ENCODE measurements around the gene ZNF445.

DNA sequence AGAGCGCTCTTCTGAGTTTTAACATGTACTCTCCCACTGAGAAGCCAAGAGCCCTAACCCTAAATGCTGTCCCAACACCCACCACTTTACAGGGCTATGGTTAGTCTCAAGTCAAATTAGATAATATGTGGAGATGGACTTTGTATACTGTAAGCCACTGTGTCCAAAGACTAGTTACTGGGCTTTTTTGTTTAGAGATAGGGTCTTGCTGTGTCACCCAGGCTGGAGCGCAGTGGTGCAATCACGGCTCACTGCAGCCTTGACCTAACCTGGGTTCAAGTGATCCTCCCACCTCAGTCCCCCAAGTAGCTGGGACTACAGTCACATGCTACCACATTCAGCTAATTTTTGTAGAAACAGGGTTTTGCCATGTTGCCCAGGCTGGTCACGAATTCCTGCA lies 23.2 kb downstream of the ZNF445 start:
- TF ChIP-seq POLR2A (IDR thresholded peaks at IDR 0.05) = no peak
- TF ChIP-seq, protein P1, sequence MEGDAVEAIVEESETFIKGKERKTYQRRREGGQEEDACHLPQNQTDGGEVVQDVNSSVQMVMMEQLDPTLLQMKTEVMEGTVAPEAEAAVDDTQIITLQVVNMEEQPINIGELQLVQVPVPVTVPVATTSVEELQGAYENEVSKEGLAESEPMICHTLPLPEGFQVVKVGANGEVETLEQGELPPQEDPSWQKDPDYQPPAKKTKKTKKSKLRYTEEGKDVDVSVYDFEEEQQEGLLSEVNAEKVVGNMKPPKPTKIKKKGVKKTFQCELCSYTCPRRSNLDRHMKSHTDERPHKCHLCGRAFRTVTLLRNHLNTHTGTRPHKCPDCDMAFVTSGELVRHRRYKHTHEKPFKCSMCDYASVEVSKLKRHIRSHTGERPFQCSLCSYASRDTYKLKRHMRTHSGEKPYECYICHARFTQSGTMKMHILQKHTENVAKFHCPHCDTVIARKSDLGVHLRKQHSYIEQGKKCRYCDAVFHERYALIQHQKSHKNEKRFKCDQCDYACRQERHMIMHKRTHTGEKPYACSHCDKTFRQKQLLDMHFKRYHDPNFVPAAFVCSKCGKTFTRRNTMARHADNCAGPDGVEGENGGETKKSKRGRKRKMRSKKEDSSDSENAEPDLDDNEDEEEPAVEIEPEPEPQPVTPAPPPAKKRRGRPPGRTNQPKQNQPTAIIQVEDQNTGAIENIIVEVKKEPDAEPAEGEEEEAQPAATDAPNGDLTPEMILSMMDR (IDR thresholded peaks at IDR 0.05) = no peak

All from body of pancreas (tissue), 4 donors.